Stimulated activated CD4-positive, alpha-beta T cell treated with anti-CD3 and anti-CD28 coated beads, Interleukin-15, amount 100 ng/mL, for 48 hours (primary cell): ENCODE data around the gene SLC16A13.
A peak's percentile ranks its signal among the peaks of the same experiment; 100 is the strongest.

Experiments used
- DNase-seq, 2 donors: peaks; one replicate each; pipeline ENCODE4 v3.0.0-alpha.2; 2020; ENCODE audit warnings: low read depth in 2 of 2

The SLC16A13 gene

GRCh38 chr17:7011942-7012254, 23.9 kb upstream of the SLC16A13 start:
- no peak for DNase-seq

- peak; percentile 96 for DNase-seq
These were observed 21.4 kb upstream of the SLC16A13 start for GRCh38 chr17:7014261-7014994.

GRCh38 chr17:7014995-7015958, 20.5 kb upstream of the SLC16A13 start:
- peak in 1 of 2 donors; percentile 56 for DNase-seq

- DNase-seq = no peak
These were observed 19.4 kb upstream of the SLC16A13 start for GRCh38 chr17:7016418-7016817.

GRCh38 chr17:7016886-7017826, 18.7 kb upstream of the SLC16A13 start:
- no peak for DNase-seq

GRCh38 chr17:7017827-7018200, 18.0 kb upstream of the SLC16A13 start:
- DNase-seq = no peak

GRCh38 chr17:7018331-7018964, 17.4 kb upstream of the SLC16A13 start:
- DNase-seq = no peak

GRCh38 chr17:7019367-7019766, 16.4 kb upstream of the SLC16A13 start:
- DNase-seq = no peak

GRCh38 chr17:7019839-7020519, 15.8 kb upstream of the SLC16A13 start:
- DNase-seq = no peak

- DNase-seq = no peak
These were observed 14.7 kb upstream of the SLC16A13 start for GRCh38 chr17:7020894-7021664.

GRCh38 chr17:7021993-7022778, 13.6 kb upstream of the SLC16A13 start:
- DNase-seq = peak; percentile 62 to 76

GRCh38 chr17:7022781-7023571, 12.8 kb upstream of the SLC16A13 start, which contains the start of gene BCL6B:
BCL6B (plus strand) TSS chr17:7023050; CDS start chr17:7023672, 622 bp downstream.
- DNase-seq = no peak

GRCh38 chr17:7023576-7024401, 12.0 kb upstream of the SLC16A13 start:
- DNase-seq = peak; percentile 92

GRCh38 chr17:7024402-7024785, 11.4 kb upstream of the SLC16A13 start:
- DNase-seq = no peak

- no peak for DNase-seq
These were observed 10.6 kb upstream of the SLC16A13 start for GRCh38 chr17:7025245-7025644.

- DNase-seq = no peak
These were observed 9.2 kb upstream of the SLC16A13 start for GRCh38 chr17:7026471-7027115.

GRCh38 chr17:7027335-7027734, 8.5 kb upstream of the SLC16A13 start:
- no peak for DNase-seq
